ENCODE results near the gene FBXW11. TPM values are rescaled to one million over a fixed set of nuclear protein-coding genes. Genes with fewer than 3 reads are reported as not detected.

FBXW11 gene
- total RNA-seq, 1 experiment from 2014 or later, result 52.2 TPM

GRCh38 chr5:172049226-172049796 is 42.9 kb upstream of the FBXW11 start:
- ATAC-seq (no peak), DNase-seq (ENCODE audit: low spot score) (no peak)
- ChIA-PET CTCF (interaction anchor here (0.6 kb wide), 1 partner anchor 1150 kb away, joined by 3 read pairs; no protein-coding TSS in a partner anchor), POLR2A (interaction anchor here (1.0 kb wide), 1 partner anchor 10 kb away, joined by 4 read pairs; no protein-coding TSS in a partner anchor)
- TF ChIP-seq SMAD4 (CRISPR knock-in tag; IDR thresholded peaks at IDR 0.05) (no peak), ZNF671 (CRISPR knock-in tag; IDR thresholded peaks at IDR 0.05) (no peak), OVOL2 (CRISPR knock-in tag; IDR thresholded peaks at IDR 0.05; ENCODE audit: borderline replicate concordance) (no peak), ZNF138 (CRISPR knock-in tag; conservative IDR thresholded peaks at IDR 0.05) (no peak), NR2C2 (CRISPR knock-in tag; IDR thresholded peaks at IDR 0.05) (no peak), ETV6 (CRISPR knock-in tag; IDR thresholded peaks at IDR 0.05) (no peak), NR1H2 (CRISPR knock-in tag; IDR thresholded peaks at IDR 0.05) (no peak), JAZF1 (CRISPR knock-in tag; IDR thresholded peaks at IDR 0.05) (no peak), CREB1 (CRISPR knock-in tag; IDR thresholded peaks at IDR 0.05) (no peak), GABPB1 (CRISPR knock-in tag; IDR thresholded peaks at IDR 0.05) (no peak), ATF3 (CRISPR knock-in tag; conservative IDR thresholded peaks at IDR 0.05) (no peak), SOX15 (CRISPR knock-in tag; IDR thresholded peaks at IDR 0.05) (no peak), USF2 (CRISPR knock-in tag; IDR thresholded peaks at IDR 0.05) (no peak)
- TF ChIP-seq, protein P1, sequence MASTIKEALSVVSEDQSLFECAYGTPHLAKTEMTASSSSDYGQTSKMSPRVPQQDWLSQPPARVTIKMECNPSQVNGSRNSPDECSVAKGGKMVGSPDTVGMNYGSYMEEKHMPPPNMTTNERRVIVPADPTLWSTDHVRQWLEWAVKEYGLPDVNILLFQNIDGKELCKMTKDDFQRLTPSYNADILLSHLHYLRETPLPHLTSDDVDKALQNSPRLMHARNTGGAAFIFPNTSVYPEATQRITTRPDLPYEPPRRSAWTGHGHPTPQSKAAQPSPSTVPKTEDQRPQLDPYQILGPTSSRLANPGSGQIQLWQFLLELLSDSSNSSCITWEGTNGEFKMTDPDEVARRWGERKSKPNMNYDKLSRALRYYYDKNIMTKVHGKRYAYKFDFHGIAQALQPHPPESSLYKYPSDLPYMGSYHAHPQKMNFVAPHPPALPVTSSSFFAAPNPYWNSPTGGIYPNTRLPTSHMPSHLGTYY (CRISPR knock-in tag; IDR thresholded peaks at IDR 0.05), result no peak
- TF ChIP-seq, protein P2, sequence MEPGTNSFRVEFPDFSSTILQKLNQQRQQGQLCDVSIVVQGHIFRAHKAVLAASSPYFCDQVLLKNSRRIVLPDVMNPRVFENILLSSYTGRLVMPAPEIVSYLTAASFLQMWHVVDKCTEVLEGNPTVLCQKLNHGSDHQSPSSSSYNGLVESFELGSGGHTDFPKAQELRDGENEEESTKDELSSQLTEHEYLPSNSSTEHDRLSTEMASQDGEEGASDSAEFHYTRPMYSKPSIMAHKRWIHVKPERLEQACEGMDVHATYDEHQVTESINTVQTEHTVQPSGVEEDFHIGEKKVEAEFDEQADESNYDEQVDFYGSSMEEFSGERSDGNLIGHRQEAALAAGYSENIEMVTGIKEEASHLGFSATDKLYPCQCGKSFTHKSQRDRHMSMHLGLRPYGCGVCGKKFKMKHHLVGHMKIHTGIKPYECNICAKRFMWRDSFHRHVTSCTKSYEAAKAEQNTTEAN (CRISPR knock-in tag; IDR thresholded peaks at IDR 0.05), result no peak
- TF ChIP-seq, protein P3, sequence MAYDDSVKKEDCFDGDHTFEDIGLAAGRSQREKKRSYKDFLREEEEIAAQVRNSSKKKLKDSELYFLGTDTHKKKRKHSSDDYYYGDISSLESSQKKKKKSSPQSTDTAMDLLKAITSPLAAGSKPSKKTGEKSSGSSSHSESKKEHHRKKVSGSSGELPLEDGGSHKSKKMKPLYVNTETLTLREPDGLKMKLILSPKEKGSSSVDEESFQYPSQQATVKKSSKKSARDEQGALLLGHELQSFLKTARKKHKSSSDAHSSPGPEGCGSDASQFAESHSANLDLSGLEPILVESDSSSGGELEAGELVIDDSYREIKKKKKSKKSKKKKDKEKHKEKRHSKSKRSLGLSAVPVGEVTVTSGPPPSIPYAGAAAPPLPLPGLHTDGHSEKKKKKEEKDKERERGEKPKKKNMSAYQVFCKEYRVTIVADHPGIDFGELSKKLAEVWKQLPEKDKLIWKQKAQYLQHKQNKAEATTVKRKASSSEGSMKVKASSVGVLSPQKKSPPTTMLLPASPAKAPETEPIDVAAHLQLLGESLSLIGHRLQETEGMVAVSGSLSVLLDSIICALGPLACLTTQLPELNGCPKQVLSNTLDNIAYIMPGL (CRISPR knock-in tag; IDR thresholded peaks at IDR 0.05), result no peak
- Mint-ChIP-seq H3K27ac (peak overlapping the region; percentile 10; the same call in 1 of the 2 replicates), H3K36me3 (peaks cover 12% of the 10 kb centered on the region), H3K9me3 (no peaks in the 10 kb centered on the region), H3K27me3 (ENCODE audit: low read depth) (no peaks in the 10 kb centered on the region), H3K4me3 (no peak overlapping the region), H3K4me1 (peaks cover 25% of the 10 kb centered on the region)

- Mint-ChIP-seq H3K4me3 (no peak overlapping the region), H3K9me3 (no peaks in the 10 kb centered on the region), H3K27ac (no peak overlapping the region), H3K27me3 (ENCODE audit: low read depth) (no peaks in the 10 kb centered on the region), H3K4me1 (peaks cover 27% of the 10 kb centered on the region), H3K36me3 (peaks cover 12% of the 10 kb centered on the region)
- DNase-seq (ENCODE audit: low spot score) (no peak), ATAC-seq (no peak)
- ChIA-PET POLR2A (no interaction called here), CTCF (interaction anchor here (2.3 kb wide), 1 partner anchor 11 kb away, joined by 15 read pairs; no protein-coding TSS in a partner anchor)
- TF ChIP-seq ZNF138 (CRISPR knock-in tag; conservative IDR thresholded peaks at IDR 0.05) (no peak), ZNF232 (CRISPR knock-in tag; IDR thresholded peaks at IDR 0.05) (no peak), ATF2 (CRISPR knock-in tag; IDR thresholded peaks at IDR 0.05; ENCODE audit: borderline replicate concordance, low read depth) (no peak), ZNF121 (CRISPR knock-in tag; IDR thresholded peaks at IDR 0.05) (no peak), CBFB (CRISPR knock-in tag; IDR thresholded peaks at IDR 0.05; ENCODE audit: low read depth) (no peak), E2F5 (CRISPR knock-in tag; IDR thresholded peaks at IDR 0.05) (no peak)
- TF ChIP-seq, protein P2 (CRISPR knock-in tag; IDR thresholded peaks at IDR 0.05), result no peak
- TF ChIP-seq, protein P4, sequence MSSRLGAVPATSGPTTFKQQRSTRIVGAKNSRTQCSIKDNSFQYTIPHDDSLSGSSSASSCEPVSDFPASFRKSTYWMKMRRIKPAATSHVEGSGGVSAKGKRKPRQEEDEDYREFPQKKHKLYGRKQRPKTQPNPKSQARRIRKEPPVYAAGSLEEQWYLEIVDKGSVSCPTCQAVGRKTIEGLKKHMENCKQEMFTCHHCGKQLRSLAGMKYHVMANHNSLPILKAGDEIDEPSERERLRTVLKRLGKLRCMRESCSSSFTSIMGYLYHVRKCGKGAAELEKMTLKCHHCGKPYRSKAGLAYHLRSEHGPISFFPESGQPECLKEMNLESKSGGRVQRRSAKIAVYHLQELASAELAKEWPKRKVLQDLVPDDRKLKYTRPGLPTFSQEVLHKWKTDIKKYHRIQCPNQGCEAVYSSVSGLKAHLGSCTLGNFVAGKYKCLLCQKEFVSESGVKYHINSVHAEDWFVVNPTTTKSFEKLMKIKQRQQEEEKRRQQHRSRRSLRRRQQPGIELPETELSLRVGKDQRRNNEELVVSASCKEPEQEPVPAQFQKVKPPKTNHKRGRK (CRISPR knock-in tag; IDR thresholded peaks at IDR 0.05; ENCODE audit: borderline replicate concordance), result no peak
Observed at GRCh38 chr5:172048539-172049101, 42.2 kb upstream of the FBXW11 start.
